ENCODE data around the gene ZNF668.
A peak's percentile ranks its signal among the peaks of the same experiment; 100 is the strongest.

ZNF668 gene

GRCh38 chr16:31081428-31082351, 7.7 kb upstream of the ZNF668 start:
- no peak for TF ChIP-seq CTCF (IDR thresholded peaks at IDR 0.05)
- H3K4me1 ChIP-seq (ENCODE audit: control insufficient read depth in 1 of 2, insufficient read depth in 1 of 2, low read depth in 1 of 2, low read length in 1 of 2), result peaks cover 16 to 19% of the 10 kb centered on the region in 2 experiments
- H3K36me3 ChIP-seq, result peaks cover 99% of the 10 kb centered on the region
- H3K27ac ChIP-seq, result peak overlapping the region; percentile 38
- no peaks in the 10 kb centered on the region for H3K9me3 ChIP-seq
- H3K4me3 ChIP-seq (ENCODE audit: low read depth in 1 of 2, low read length in 1 of 2), result no peak overlapping the region
- no peaks in the 10 kb centered on the region for H3K27me3 ChIP-seq

GRCh38 chr16:31080756-31081419, 6.8 kb upstream of the ZNF668 start:
- Histone ChIP-seq H3K9me3 (no peaks in the 10 kb centered on the region), H3K4me3 (ENCODE audit: low read depth in 1 of 2, low read length in 1 of 2) (no peak overlapping the region), H3K36me3 (peaks cover 97% of the 10 kb centered on the region), H3K4me1 (ENCODE audit: control insufficient read depth in 1 of 2, insufficient read depth in 1 of 2, low read depth in 1 of 2, low read length in 1 of 2) (peaks cover 16 to 19% of the 10 kb centered on the region in 2 experiments), H3K27ac (peak overlapping the region; percentile 71), H3K27me3 (no peaks in the 10 kb centered on the region)
- TF ChIP-seq CTCF (IDR thresholded peaks at IDR 0.05), result no peak

GRCh38 chr16:31080035-31080629, 6.1 kb upstream of the ZNF668 start:
- H3K27me3 ChIP-seq, result no peaks in the 10 kb centered on the region
- H3K4me1 ChIP-seq (ENCODE audit: control insufficient read depth in 1 of 2, insufficient read depth in 1 of 2, low read depth in 1 of 2, low read length in 1 of 2), result peaks cover 23 to 24% of the 10 kb centered on the region in 2 experiments
- no peak overlapping the region for H3K4me3 ChIP-seq (ENCODE audit: low read depth in 1 of 2, low read length in 1 of 2)
- H3K9me3 ChIP-seq, result no peaks in the 10 kb centered on the region
- peaks cover 91% of the 10 kb centered on the region for H3K36me3 ChIP-seq
- TF ChIP-seq CTCF (IDR thresholded peaks at IDR 0.05), result no peak
- H3K27ac ChIP-seq, result peak overlapping the region; percentile 71

DNA sequence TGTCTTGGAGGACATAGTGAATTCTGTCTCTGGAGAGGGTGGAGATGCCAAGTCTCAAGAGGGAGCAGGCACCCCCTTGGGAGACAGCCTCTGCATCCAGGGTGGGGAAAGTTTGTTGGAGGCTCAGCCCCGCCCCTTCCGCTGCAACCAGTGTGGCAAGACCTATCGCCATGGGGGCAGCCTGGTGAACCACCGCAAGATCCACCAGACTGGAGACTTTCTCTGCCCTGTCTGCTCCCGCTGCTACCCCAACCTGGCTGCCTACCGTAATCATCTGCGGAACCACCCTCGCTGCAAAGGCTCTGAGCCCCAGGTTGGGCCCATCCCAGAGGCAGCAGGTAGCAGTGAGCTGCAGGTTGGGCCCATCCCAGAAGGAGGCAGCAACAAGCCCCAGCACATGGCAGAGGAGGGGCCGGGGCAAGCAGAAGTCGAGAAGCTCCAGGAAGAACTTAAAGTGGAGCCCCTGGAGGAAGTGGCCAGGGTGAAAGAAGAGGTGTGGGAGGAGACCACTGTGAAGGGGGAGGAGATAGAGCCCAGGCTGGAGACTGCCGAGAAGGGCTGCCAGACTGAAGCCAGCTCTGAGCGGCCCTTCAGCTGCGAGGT, 5.4 kb upstream of the ZNF668 start:
- no peak overlapping the region for H3K4me3 ChIP-seq (ENCODE audit: low read depth in 1 of 2, low read length in 1 of 2)
- peaks cover 84% of the 10 kb centered on the region for H3K36me3 ChIP-seq
- H3K27me3 ChIP-seq, result no peaks in the 10 kb centered on the region
- TF ChIP-seq CTCF (IDR thresholded peaks at IDR 0.05), result no peak
- H3K9me3 ChIP-seq, result no peaks in the 10 kb centered on the region
- peak overlapping the region; percentile 71 for H3K27ac ChIP-seq
- H3K4me1 ChIP-seq (ENCODE audit: control insufficient read depth in 1 of 2, insufficient read depth in 1 of 2, low read depth in 1 of 2, low read length in 1 of 2), result peaks cover 30% of the 10 kb centered on the region in 2 experiments

GRCh38 chr16:31078597-31079341, 4.7 kb upstream of the ZNF668 start:
- Histone ChIP-seq H3K27ac (peak overlapping the region; percentile 71), H3K4me3 (ENCODE audit: low read depth in 1 of 2, low read length in 1 of 2) (no peak overlapping the region), H3K27me3 (no peaks in the 10 kb centered on the region), H3K9me3 (no peaks in the 10 kb centered on the region), H3K36me3 (peaks cover 78% of the 10 kb centered on the region), H3K4me1 (ENCODE audit: control insufficient read depth in 1 of 2, insufficient read depth in 1 of 2, low read depth in 1 of 2, low read length in 1 of 2) (peaks cover 31 to 34% of the 10 kb centered on the region in 2 experiments)
- TF ChIP-seq CTCF (IDR thresholded peaks at IDR 0.05), result no peak
